ENCODE data around the gene C1QB.

GRCh38 chr1:22661880-22662279 lies 8.8 kb downstream of the C1QB start:
- TF ChIP-seq EZH2 (IDR thresholded peaks at IDR 0.05; ENCODE audit: low read length) (no peak), CTCF (optimal IDR thresholded peaks at IDR 0.05 in 1 of 3, IDR thresholded peaks at IDR 0.05 in 1 of 3, conservative IDR thresholded peaks at IDR 0.05 in 1 of 3; ENCODE audit: extremely low read depth in 1 of 3, insufficient read depth in 2 of 3, low read length in 3 of 3) (no peak)

All from keratinocyte (primary cell).